GM18505 (cell line): ENCODE results near the gene SCP2D1.
"Not testable (repeated sequence)": the region's sequence is repeated elsewhere in the genome, so short reads cannot be mapped to it uniquely, and the experiment has no call there.

Source experiments
- ATAC-seq: cut with Tn5 transposase; IDR thresholded peaks from one replicate; pipeline ENCODE4 v1.9.1; 2021; ENCODE audit not compliant: unreplicated experiment
- POLR2A ChIP-seq: IDR thresholded peaks from 4 replicates; pipeline ENCODE4 v1.6.1; 2011; ENCODE audit warnings: borderline replicate concordance; ENCODE audit not compliant: insufficient read depth, insufficient read length; ENCODE audit errors: extremely low read depth

Gene SCP2D1

DNA sequence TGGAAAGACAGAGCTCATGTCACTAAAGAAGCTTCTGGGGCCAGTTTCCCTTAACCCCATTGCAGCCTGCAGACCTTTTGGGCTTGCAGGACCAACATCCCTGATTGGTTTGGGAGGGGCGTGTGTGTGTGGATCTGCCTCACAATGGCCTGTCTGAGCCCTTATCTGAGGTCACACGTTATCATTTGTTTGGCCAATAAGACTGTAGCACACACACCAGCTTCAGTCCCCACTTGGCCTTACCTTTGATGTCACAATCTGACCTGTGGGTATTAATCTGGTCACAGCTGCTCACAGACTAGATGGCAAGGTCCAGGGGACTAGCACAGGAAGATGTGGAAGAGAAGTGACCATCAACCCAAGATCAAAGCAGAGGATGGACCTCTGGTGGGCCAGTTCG is at the start of gene SCP2D1:
Gene SCP2D1 (plus strand): TSS at position 301 of the 400 bp plus-strand sequence. CDS start 33 bp downstream, at position 334.
- ATAC-seq = no peak
- TF ChIP-seq POLR2A = no peak

DNA sequence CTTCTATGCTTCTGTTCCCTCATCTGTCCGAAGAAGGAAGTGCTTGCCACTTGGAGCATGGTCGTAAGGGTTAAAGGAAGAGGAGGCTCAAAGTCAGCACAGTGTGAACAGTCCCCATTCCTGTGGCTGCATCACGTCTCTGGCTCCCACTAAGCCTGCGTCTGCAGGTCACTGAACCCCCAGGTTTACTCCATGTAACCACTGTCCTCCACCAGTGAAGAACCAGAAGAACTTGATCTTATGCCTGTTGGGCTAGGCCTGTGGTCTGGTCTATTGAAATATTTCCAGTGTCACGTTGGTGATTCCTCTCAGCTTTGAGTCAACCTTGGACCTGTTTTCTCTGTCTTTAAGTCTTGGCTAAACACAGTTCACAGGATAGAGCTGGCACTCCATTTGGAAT is 45.9 kb upstream of the SCP2D1 start:
- ATAC-seq = no peak
- no peak for TF ChIP-seq POLR2A

DNA sequence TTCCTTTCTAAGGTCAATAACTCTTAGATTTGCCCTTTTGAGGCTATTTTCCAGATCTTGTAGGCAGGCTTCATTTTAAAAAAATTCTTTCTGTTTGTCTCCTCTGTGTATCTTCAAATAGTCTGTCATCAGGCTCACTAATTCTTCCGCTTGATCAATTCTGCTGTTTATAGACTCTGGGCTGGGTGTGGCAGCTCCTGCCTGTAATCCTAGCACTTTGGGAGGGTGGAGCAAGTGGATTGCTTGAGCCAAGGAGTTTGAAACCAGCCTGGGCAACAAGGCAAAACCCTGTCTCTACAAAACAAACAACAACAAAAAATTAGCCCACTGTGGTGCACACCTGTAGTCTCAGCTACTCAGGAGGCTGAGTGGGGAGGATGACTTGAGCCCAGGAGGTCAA is 40.0 kb upstream of the SCP2D1 start:
- no peak for TF ChIP-seq POLR2A
- ATAC-seq = no peak

DNA sequence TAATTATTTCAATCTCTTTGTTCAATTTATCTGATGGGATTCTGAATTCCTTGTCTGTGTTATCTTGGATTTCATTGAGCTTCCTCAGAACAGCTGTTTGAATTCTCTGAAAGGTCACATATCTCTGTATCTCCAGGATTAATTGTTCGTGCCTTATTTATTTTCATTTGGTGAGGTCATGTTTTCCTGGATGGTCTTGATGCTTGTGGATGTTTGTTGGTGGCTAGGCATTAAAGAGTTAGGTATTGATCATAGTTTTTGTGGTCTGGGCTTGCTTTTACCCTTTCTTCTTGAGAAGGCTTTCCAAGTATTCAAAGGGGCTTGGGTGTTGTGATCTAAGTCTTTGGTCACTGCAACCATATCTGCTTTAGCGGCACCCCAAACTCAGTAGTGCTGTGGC is 39.4 kb upstream of the SCP2D1 start:
- TF ChIP-seq POLR2A = no peak

DNA sequence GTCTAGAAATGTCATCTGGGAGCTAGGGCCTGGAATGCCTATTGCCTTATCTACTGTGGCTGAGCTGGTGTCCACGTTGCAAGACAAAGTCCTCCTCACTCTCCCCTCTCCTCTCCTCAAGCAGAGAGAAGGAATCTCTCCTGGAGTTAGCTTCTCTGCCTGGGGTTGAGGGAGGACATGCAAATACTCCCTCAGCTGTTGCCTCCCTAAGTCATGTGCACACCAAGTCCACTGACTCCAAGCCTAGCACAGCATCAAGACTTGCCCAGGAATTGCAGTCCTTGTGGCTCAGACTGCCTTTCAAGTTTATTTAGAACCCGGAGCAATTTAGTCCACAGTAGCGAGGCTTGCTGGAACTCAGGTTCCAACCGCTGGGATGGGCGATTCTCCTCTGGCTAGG is 38.0 kb upstream of the SCP2D1 start:
- TF ChIP-seq POLR2A = no peak
- no peak for ATAC-seq

More for the DNA sequence above, 39.4 kb upstream of the SCP2D1 start:
- ATAC-seq = no peak

DNA sequence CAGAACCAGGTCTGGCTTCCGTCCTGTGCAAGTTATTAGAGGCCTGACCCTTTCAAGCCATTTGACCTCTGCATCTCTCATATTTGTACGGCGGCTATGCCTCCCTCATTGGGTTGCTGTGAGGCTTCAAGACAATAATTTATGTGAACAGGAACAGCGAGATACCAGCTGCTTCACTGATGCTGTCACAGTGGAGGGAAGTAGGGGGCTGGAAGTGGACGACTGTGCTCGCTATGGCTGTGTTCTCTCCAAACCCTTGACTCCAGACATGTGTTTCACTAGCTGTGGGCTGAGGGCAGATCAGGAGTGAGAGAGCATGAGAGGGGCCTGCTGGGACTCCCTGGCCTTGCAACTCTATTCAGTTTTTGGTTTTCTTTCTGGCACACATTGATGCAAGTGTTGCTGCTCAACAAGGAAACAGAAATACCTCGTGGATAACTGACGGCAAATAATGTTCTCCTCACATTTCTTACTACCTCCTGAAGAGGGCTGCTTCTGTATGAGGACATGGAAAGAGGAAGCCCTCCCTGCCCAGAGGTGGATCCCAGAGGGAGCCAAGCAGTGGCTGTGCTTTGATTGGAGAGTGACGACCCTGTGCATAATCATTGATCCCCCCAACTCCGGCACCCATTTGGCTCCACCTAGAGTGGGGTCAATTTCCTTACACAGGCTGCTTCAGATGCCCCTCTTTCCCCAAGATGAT is 34.7 kb upstream of the SCP2D1 start:
- ATAC-seq = no peak
- TF ChIP-seq POLR2A = no peak

DNA sequence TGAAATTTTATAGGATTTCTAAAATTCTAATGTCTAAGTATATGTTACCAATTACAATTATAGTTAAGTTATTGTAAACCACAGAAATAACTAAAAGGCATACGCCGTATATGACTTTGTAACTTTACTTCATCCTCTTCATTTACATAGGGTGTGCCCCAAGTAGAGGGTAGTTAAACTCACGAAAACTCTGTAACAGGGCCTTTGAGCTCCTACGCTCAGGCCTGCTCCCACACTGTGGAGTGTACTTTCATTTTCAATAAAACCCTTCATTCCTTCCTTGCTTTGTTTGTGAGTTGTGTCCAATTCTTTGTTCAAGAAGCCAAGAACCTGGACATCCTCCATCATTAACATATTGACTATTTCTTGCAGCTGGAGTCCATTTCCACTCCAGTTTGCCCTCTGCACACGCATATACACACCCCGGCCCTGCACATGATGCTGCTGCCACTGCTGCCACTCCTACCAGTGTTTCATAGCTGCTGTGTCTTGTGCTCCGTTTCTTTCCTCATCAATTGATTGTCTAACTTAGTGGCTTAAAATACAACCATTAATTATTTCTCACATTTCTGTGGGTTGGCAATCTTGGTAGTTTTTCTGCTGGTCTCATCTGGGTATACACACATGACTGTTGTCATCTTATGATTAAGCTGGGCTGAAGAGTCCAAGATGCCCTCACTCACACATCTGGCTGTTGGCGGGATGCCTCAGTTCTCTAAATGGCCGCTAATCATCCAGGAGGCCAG is 33.0 kb upstream of the SCP2D1 start:
- no peak for TF ChIP-seq POLR2A
- ATAC-seq = no peak

DNA sequence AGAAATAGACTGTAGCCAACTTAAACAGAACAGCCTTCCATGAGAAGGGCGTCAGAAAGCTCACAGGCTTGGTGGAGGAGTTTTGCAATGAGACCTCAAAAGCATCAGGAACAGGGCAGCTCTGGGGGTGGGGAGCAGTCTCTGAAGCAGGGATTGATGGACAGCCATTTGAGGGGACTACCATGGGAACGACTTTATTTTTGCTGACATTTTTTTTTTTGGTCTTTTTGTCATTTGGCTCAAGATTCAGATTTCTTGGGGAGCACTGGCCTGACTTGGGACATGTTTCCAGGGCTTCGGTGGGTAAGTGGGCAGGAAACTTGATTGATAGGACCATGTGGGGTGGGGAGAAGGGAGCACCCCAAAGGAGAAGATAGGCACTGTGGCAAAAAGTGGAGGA is 32.1 kb upstream of the SCP2D1 start:
- no peak for TF ChIP-seq POLR2A
- ATAC-seq = no peak

DNA sequence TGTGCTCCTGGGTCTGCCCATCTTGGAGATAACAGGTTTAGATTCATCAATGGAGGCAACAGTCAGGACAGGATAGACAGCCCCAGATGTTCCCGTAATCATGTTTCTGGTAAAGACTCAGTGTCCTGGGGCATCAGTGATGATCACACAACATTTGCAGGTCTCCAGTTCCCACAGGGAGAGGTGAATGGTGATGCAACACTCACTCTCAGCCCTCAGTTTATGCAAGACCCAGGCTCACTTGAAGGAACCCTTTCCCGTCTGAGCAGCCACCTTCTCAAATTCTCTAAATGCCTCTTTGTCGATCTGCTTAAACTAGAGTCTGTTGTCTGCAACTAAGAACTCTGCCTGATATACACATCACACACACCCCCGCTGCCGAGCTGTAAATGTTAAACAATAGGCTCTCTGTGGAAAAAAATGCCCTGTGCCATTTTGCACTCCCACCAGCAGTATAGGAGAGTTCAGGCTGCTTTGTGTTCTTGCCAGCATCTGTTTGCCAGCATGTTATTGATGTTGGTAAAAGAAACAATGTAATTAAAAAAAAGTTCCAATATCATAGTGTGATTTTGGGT is 30.1 kb upstream of the SCP2D1 start:
- no peak for ATAC-seq
- TF ChIP-seq POLR2A = no peak

DNA sequence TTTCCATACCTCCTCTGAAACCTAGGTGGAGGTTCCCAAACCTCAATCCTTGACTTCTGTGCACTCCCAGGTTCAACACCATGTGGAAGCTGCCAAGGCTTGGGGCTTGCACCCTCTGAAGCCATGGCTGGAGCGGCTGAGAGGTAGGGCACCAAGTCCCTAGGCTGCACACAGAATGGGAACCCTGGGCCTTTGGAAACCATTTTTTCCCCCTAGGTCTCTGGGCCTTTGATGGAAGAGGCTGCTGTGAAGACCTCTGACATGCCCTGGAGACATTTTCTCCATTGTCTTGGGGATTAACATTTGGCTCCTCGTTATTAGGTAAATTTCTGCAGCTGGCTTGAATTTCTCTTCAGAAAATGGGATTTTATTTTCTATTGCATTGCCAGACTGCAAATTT is 26.5 kb upstream of the SCP2D1 start:
- ATAC-seq = not testable (repeated sequence)

DNA sequence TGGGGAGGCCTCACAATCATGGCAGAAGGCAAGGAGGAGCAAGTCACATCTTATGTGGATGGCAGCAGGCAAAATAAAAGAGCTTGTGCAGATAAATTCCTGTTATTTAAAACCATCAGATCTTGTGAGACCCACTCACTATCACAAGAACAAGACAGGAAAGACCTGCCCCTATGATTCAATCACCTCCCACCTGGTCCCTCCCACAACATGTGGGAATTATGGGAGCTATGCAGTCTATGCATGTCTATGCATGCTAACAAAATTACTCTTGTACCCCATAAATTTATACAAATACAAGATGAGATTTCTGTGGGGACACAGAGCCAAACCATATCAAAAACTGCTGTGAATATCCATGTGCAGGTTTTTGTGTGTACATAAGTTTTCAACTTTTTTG is 25.6 kb upstream of the SCP2D1 start:
- TF ChIP-seq POLR2A = no peak
- no peak for ATAC-seq

DNA sequence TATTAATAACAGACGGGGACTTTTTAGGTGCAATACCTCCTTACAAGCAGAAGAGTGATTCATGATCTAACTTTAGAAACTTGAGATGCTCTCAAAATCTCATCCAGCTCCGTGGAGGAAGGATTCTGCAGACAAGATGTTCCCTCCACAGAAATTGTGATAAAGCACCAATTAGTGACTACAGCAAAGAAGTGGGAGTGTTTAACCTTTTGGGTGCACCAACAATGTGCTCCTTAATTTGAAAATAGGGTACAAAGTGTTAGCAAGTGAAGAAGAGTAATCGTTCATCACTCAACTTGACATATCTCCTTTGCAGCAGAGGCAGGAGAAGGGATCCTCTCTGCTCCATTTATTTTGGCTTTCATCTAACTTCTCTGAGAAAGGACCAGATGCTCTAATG is 22.8 kb upstream of the SCP2D1 start:
- ATAC-seq = no peak
- no peak for TF ChIP-seq POLR2A

DNA sequence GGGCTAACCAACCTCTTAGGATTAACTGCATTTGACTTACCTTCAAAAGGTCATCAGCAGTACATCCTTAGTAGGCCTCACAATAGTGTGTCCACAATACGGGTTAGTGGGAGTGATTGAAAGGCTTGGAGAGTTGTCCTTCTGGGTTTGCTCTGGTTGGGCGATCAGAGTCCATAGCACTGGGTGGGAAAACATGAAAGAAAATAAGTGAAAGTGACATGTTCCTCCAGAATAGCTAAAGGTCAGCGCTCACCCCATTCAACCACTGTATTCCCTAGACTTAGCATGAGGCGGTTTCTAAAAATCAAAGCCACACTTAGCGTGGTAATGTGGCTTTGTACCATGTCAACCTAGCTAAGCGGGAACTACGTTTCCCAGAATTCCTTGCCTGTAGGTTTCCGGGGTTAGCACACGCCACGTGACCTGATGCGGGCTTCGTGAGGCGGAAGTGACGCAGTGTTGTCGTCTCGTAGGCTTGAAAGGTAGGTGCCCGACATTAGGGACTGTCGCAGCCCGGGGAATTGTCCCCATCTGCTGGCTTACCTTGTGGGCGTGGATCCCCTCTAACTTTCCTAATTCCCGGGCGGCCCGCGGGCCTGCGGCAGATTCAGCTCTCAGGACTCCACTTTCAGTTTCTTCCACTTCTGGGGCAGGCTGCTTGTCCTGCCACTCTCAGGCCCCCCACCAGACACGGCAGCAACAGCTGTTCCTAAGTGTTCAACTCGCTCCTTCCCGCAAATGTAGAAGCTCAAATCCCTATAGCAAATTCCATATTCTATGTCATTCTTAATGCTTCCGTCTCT is 19.8 kb upstream of the SCP2D1 start:
- peak; percentile 83 for TF ChIP-seq POLR2A
- peak; percentile 98 for ATAC-seq
